GM12878 (cell line): ENCODE data around the gene MAFB.

ENCODE experiments used
- EGR1 ChIP-seq, 2 experiments: IDR thresholded peaks; 1 replicate in 1 of 2; 2 replicates in 1 of 2; pipeline ENCODE4 v1.6.1; 2011 to 2012; ENCODE audit warnings: low read depth in 2 of 2, low read length in 2 of 2, borderline replicate concordance in 1 of 2, mild to moderate bottlenecking in 1 of 2, moderate library complexity in 1 of 2
- FOXM1 ChIP-seq: IDR thresholded peaks from 2 replicates; pipeline ENCODE4 v1.6.1; 2012; ENCODE audit warnings: low read depth, mild to moderate bottlenecking, inconsistent platforms, low read length, moderate library complexity
- SIN3A ChIP-seq: IDR thresholded peaks from 2 replicates; pipeline ENCODE4 v1.6.1; 2012; ENCODE audit warnings: low read depth, low read length, improper control_type of control experiment
- SMC3 ChIP-seq: IDR thresholded peaks from 2 replicates; pipeline ENCODE4 v1.6.1; 2011; ENCODE audit warnings: low read length, improper control_type of control experiment, borderline replicate concordance

DNA sequence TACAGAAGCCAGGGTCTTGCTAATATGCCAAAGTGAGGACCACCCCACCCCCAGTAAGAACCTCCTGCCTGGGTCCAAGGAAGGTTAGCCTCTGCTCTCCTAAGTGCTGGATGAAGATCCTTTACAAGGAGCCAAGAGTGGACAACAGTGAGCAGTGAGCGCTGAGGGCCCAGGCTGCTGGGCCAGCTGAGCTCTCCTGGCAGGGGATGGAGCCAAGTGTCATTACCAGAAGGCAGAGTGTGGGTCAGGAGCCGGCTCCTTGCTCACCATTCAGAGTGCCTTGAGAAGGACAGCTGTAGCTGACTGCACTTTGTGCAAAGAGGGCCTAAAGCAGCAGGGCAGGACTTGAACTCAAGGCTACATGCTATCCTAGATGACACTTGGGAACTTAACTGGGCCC, 16.9 kb downstream of the MAFB start:
- TF ChIP-seq SIN3A = no peak
- no peak for TF ChIP-seq SMC3
- TF ChIP-seq EGR1 (IDR thresholded peaks at IDR 0.05; ENCODE audit: borderline replicate concordance in 1 of 2, low read depth in 2 of 2, low read length in 2 of 2) = no peak
- no peak for TF ChIP-seq FOXM1
